HG03520 (cell line): Measurements from ENCODE around the gene MRPL39.

ENCODE experiments used
- ATAC-seq: cut with Tn5 transposase; IDR thresholded peaks from one replicate; pipeline ENCODE4 v1.9.1; 2021; ENCODE audit warnings: mild to moderate bottlenecking, moderate library complexity; ENCODE audit not compliant: unreplicated experiment

MRPL39 gene

DNA sequence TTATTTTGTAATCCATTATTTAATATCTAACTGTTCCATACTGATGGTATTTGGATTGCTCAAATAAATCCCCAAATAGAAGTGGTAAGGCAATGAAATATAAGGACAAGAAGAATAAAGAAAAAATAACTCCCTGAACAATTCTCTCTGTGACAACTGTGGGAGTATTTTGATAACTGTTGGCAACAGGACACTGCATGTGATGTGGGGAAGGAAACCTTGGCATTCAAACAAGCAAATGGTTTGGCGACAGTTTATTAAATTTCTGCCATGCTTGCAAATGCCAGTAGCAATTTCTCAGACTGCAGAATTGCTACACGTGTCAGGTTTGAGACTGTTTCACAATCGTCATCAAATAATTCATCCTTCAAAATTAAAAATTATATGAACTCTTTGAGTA, 8.6 kb upstream of the MRPL39 start:
- no peak for ATAC-seq

GRCh38 chr21:25614441-25614840, 7.2 kb upstream of the MRPL39 start:
- no peak for ATAC-seq

- peak; percentile 71 for ATAC-seq
Measured at GRCh38 chr21:25608044-25608737, 910 bp upstream of the MRPL39 start.

- ATAC-seq = no peak
Measured at GRCh38 chr21:25589887-25590286, 17.4 kb downstream of the MRPL39 start.

- ATAC-seq = no peak
Measured at GRCh38 chr21:25586791-25587190, 20.5 kb downstream of the MRPL39 start.

DNA sequence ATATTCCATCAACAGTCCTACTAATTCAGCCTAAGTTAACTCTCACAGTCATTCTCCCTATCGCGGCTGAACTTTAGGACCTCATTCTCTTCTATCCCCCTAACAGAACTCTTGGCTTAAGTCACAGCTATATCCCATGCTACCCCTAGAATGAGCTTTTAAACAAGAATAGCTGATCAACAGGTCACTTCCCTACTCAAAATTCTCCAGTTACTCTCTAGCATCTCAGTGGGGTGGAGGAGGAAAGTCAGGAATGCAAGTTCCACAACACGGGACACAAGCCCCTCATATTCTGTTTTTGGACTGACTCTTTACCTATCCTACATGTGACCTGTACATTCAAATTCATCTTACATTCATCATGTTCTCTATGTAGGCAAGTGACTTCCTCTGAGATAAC, 21.0 kb downstream of the MRPL39 start:
- no peak for ATAC-seq

DNA sequence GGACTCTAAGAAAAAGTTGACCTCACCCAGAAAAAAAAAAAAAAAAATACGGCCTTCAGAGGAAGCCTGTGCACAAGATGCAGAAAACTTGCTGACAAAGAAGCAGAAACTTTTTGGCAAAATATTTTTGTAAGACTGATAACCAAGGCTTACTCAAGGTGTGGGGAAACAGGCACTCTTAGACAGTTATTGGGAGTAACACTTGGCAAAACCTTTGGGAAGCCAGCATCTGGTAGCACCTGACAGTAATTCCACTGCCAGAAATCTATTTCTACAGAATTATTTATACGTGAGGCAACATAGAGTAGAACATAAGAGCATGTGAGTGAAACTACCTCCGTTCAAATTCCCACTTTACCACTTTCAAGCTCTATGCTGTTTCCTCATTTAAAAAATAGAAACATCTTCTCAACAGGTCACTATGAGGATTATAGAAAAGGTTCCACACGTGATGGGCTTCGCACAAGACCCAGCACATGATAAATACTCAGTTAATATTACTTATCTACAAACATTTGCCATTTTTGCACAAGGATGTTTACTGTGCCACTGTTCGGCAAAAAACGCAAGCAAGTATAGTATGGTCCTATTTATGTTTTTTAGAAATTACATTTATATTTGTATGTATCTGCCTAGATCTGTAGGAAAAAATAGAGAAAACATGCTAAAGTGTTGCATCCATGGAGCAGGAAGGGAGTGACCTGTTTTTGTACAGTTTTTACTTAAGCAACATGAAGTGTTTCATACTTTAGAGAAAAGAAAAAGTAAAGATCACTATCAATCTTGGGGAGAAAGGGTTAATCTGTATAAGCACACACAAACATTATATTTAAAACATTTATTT, 22.2 kb downstream of the MRPL39 start:
- no peak for ATAC-seq

DNA sequence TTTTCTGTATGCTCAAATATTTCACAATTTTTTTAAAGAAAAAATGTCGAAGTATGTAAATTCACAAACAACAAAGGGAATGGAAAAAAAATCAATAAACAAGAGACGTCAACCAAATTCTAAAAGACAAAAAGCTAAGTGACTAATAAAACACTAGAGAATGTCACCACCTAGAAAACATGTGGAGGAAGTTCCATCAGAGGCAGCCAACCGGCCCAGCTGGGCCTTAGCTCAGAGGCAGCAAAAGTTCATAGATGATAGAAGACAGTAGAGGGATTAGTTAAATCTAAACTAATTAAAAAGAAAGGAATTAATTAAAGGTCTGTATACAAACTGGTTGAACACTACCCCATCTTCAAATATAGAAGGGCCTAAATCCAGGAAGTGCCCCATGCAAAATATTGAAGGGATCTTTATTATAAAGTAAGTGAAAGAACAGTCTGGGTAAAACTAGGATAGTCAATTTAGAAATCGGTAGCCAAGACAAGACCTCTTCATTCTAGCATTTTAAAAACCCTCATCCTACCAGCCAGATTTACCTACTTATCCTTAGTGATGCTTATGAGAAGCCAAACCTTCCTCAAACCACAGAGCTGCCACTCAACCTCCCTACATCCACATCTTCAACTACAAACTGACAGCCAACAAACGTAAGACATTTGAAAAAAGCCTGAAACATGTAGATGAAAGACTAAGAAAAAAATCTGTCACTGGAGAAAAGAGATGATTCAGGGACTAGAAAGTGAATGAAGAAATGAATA, 23.7 kb downstream of the MRPL39 start:
- no peak for ATAC-seq

DNA sequence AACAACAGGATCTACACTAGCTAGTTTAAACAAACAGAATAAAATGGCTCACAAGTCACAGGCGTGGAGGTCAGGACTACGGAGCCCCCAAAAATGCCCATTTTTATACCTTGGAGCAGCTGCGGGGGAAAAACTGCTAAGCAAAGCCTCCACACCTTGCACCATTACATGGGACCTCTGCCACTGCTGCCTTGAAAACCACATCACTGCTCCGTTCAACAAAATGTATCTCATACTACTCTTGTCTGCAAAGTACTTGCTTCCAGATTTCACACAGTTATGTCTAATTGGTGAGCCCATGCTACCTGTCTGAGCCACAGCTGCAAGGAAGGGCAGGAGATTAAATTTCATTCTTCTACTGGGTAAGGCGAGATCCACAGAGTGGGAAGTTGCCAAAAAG, 24.4 kb downstream of the MRPL39 start:
- no peak for ATAC-seq

DNA sequence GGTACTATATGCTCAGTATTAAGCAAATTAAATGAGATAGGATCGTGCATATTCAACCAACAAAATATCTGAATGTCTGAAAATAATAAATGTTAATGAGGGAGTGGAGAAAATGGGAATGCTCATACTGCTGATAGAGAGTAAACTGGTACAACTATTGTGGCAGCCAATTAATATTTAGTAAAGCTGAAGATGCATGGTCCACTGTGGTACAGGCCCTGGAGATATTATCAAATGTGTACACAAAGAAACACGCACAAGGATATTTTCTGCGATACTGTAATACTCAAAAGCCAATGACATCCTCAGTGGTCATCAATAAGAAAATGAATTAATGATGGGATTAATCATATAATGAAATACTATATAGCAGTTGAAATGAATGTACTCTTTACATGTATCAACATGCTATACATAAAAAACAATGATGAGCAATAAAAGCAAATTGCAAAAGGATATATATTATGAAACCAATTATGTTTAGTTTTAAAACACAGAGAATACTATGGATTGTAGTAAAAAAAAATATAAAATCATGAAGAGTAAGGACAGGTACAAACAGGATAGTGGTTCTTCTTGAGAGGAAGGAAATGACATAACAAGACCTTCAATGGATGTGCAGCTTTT, 25.0 kb downstream of the MRPL39 start:
- no peak for ATAC-seq

DNA sequence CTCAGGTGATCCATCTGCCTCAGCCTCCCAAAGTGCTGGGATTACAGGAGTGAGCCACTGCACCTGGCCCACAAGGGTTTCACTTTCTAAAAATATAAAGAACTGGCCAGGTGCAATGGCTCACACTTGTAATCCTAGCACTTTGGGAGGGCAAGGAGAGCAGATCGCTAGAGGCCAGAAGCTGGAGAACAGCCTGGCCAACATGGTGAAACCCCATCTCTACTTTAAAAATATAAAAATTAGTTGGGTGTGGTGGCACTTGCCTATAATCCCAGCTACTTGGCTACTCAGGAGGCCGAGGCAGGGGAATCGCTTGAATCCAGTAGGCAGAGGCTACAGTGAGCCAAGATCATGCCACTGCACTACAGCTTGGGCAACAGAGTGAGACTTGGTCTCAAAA, 25.7 kb downstream of the MRPL39 start:
- ATAC-seq = no peak

GRCh38 chr21:25580912-25581260, 26.4 kb downstream of the MRPL39 start:
- no peak for ATAC-seq

- no peak for ATAC-seq
Measured at GRCh38 chr21:25579226-25580013, 27.9 kb downstream of the MRPL39 start.

- ATAC-seq = peak; percentile 24
Measured at GRCh38 chr21:25578056-25578961, 29.0 kb downstream of the MRPL39 start.

DNA sequence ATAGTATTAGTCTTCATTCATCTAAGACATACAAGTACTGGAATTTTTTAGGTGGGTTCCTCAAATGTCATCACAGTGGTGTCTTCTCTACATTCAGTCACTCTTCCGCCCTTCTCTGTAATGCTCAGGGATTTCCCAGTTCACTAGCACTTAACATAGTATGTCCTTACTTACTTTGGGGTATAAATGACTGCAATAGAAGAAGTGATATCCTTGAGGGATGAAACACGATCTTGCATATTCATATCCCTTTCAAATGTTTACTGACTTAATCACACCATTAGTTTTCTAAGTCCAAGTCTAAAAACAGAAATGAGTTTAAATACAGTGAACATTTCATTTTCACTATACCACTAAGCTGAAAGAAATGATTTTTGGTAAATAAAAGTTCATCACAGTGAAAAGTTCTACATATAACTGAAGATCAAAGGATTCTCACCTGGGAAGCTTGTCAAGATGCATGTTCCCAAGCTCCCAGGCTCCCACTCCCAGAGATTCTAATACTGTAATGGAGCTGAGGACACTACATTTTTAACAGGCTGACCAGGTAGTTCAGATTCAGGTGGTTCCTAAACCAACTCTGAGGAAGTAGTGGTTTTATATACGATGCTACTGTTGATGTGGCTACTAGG, 29.7 kb downstream of the MRPL39 start:
- ATAC-seq = no peak

- ATAC-seq = no peak
Measured at GRCh38 chr21:25573409-25574206, 33.7 kb downstream of the MRPL39 start.

- ATAC-seq = peak; percentile 49
Measured at GRCh38 chr21:25572861-25573310, 34.4 kb downstream of the MRPL39 start.

- no peak for ATAC-seq
Measured at GRCh38 chr21:25571726-25572121, 35.6 kb downstream of the MRPL39 start.
